H1 (cell line): ENCODE results near the gene GNB5. TPM values are rescaled to one million over a fixed set of nuclear protein-coding genes. Genes with fewer than 3 reads are reported as not detected.

Source experiments
- CHD1 ChIP-seq: IDR thresholded peaks from 2 replicates; pipeline ENCODE4 v1.6.1; 2012; ENCODE audit warnings: low read depth, low read length, improper control_type of control experiment
- EZH2 ChIP-seq: fragments of 200-600 bp; sonication (generic); IDR thresholded peaks from 2 replicates; pipeline ENCODE4 v1.7.1; 2012; ENCODE audit warnings: low read depth, mild to moderate bottlenecking, moderate library complexity, low read length, inconsistent platforms; ENCODE audit not compliant: severe bottlenecking
- HDAC6 ChIP-seq: IDR thresholded peaks from one replicate; pipeline ENCODE4 v1.7.1; 2012; ENCODE audit warnings: low read depth, mild to moderate bottlenecking, inconsistent platforms, low read length, moderate library complexity
- NANOG ChIP-seq: IDR thresholded peaks from 2 replicates; pipeline ENCODE4 v1.6.1; 2011; ENCODE audit warnings: low read length, low read depth, mild to moderate bottlenecking, inconsistent platforms; ENCODE audit not compliant: insufficient read depth, poor library complexity, severe bottlenecking
- TAF1 ChIP-seq: IDR thresholded peaks from 2 replicates; pipeline ENCODE4 v1.6.1; 2011; ENCODE audit warnings: mild to moderate bottlenecking, low read depth, low read length
- polyA plus RNA-seq, 7 experiments: library from polyadenylated mRNA; depleted of rRNA in 3 of 7; stranded (reverse) in 5 of 7; unstranded in 2 of 7; fragments of >200 nt in 5 of 7; fragments of 200-250 nt in 2 of 7; gene quantifications; 1 replicate in 5 of 7; 2 replicates in 1 of 7; 4 replicates in 1 of 7; pipeline versions ENCODE4 v1.2.1 to v1.2.3, GENCODE V29; 2011 to 2013; ENCODE audit warnings: missing spikeins in 2 of 7, mixed read lengths in 2 of 7
- total RNA-seq: library from RNA; stranded (reverse); fragmentation: NEBNext Ultra II Directional; extraction: Animal tissue kit (Norgen Biotek cat#: 25700); gene quantifications from 2 replicates; pipeline ENCODE4 v1.2.1, GENCODE V29; 2021

GNB5 gene
- total and polyA plus RNA-seq, 2 of the 8 experiments (the other 6 are each of a cell fraction or from before 2014, with no cell fraction given): 21.7 to 42.5 TPM

DNA sequence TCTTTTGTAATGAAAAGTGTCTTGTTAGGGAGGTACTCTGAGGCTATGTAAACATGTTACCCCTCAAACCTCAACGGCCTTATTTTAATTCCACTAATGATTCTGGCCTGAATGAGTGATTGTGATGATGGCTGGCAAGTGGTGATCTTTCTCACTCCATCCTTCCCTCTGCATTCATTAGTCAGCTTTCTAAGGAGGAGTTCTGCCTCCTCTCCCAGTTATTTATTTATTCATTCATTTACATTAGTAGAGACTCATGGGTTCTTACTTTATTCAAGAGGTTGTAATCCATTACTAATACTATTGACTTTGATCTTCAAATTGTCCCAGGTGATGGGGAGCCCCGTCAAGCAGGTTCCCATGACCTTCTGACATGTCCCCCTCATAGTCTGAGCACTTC lies 35.3 kb downstream of the GNB5 start (continued):
- TF ChIP-seq HDAC6: no peak
- TF ChIP-seq TAF1: no peak
- no peak for TF ChIP-seq NANOG
- TF ChIP-seq EZH2: no peak
- no peak for TF ChIP-seq CHD1
